T-cell (primary cell): Measurements from ENCODE around the gene REN. TPM values are rescaled to one million over a fixed set of nuclear protein-coding genes. Genes with fewer than 3 reads are reported as not detected.

ENCODE experiments used
- ATAC-seq, 4 experiments: fragments of 200-7000 bp in 3 of 4; fragments of 150-1000 bp in 1 of 4; cut with Tn5 transposase; replicated peaks in 1 of 4; 1 replicate in 3 of 4; 2 replicates in 1 of 4; pipeline ENCODE4 v1.10.0; 2021; ENCODE audit warnings: moderate library complexity in 3 of 4, mild to moderate bottlenecking in 2 of 4, moderate number of reproducible peaks in 1 of 4
- CTCF ChIA-PET, 2 donors: fragments of 300-600 bp; sonication (Branson Sonifier 250); formaldehyde crosslinking; loops; one replicate each; lab custom pipeline; 2022; ENCODE audit warnings: antibody characterized with exemption in 2 of 2; lab: Charles Lee
- POLR2A ChIA-PET, 2 donors: fragments of 300-600 bp; sonication (Branson Sonifier 250); formaldehyde crosslinking; loops; one replicate each; lab custom pipeline; 2022; ENCODE audit warnings: antibody characterized with exemption in 2 of 2; lab: Charles Lee
- DNase-seq, 35 experiments: peaks; one replicate each; pipeline versions ENCODE4 v3.0.0 to v3.0.0-alpha.2; 2013 to 2023
- H3K27ac ChIP-seq: one replicate; pipeline ENCODE4 v1.5.1; 2013; ENCODE audit warnings: low read length
- H3K27me3 ChIP-seq, 2 experiments: replicated peaks in 1 of 2; 1 replicate in 1 of 2; 2 replicates in 1 of 2; pipeline versions ENCODE4 v1.6.1 to v1.7.0; 2013; ENCODE audit warnings: low read length in 1 of 2, mixed read lengths in 1 of 2; ENCODE audit not compliant: control insufficient read depth in 2 of 2, insufficient read depth in 2 of 2; ENCODE audit errors: extremely low read depth in 1 of 2
- H3K36me3 ChIP-seq, 2 donors: 1 replicate in 1 of 2; 2 replicates in 1 of 2; pipeline versions ENCODE4 v1.6.1 to v1.7.0; 2013; ENCODE audit warnings: low read length in 1 of 2; ENCODE audit not compliant: control insufficient read depth in 2 of 2, insufficient read depth in 1 of 2; ENCODE audit errors: extremely low read depth in 1 of 2
- H3K4me1 ChIP-seq, 2 experiments: 1 replicate in 1 of 2; 2 replicates in 1 of 2; pipeline versions ENCODE4 v1.6.1 to v1.7.0; 2013; ENCODE audit warnings: low read length in 2 of 2, mixed read lengths in 1 of 2; ENCODE audit not compliant: insufficient read depth in 2 of 2, control insufficient read depth in 1 of 2; ENCODE audit errors: extremely low read depth in 1 of 2
- H3K4me3 ChIP-seq, 2 donors: 1 replicate in 1 of 2; 2 replicates in 1 of 2; pipeline versions ENCODE4 v1.5.1 to v1.7.0; 2013; ENCODE audit warnings: mild to moderate bottlenecking in 2 of 2, low read length in 1 of 2, moderate library complexity in 1 of 2; ENCODE audit not compliant: control insufficient read depth in 1 of 2; ENCODE audit errors: extremely low read depth in 1 of 2
- H3K9me3 ChIP-seq: 2 replicates; pipeline ENCODE4 v1.7.0; 2013
- H3K27ac Mint-ChIP-seq, 2 donors: one replicate each; pipeline ENCODE4 v1.8.0; 2020 to 2021; ENCODE audit warnings: mild to moderate bottlenecking in 2 of 2, mixed read lengths in 2 of 2
- H3K27me3 Mint-ChIP-seq, 2 donors: one replicate each; pipeline ENCODE4 v1.8.0; 2021 to 2022; ENCODE audit warnings: mixed read lengths in 2 of 2
- H3K36me3 Mint-ChIP-seq: one replicate; pipeline ENCODE4 v1.8.0; 2021; ENCODE audit warnings: mixed read lengths
- H3K4me1 Mint-ChIP-seq, 3 donors: one replicate each; pipeline ENCODE4 v1.8.0; 2020 to 2022; ENCODE audit warnings: mixed read lengths in 3 of 3, mild to moderate bottlenecking in 1 of 3
- H3K4me3 Mint-ChIP-seq, 3 donors: one replicate each; pipeline ENCODE4 v1.8.0; 2020 to 2022; ENCODE audit warnings: mild to moderate bottlenecking in 3 of 3, mixed read lengths in 3 of 3, moderate library complexity in 3 of 3
- H3K9me3 Mint-ChIP-seq, 3 donors: one replicate each; pipeline ENCODE4 v1.8.0; 2020 to 2022; ENCODE audit warnings: mixed read lengths in 3 of 3
- WGBS: methylation state at CpG from one replicate; pipeline ENCODE4 v1.1.5; 2013; ENCODE audit warnings: missing lambda C conversion rate; ENCODE audit not compliant: insufficient coverage; 5-methylcytosine and 5-hydroxymethylcytosine counted together
- total RNA-seq, 35 experiments: library from RNA in 6 of 35; stranded (reverse) in 6 of 35; fragments of 120-200 nt in 1 of 35; gene quantifications; one replicate each; pipeline versions ENCODE4 v1.2.1 to v1.2.4 and lab custom pipeline; 2013 to 2026

The REN gene
- total RNA-seq, 5 donors from 2014 or later (not counting 1 experiment from before 2014, with no cell fraction given) = not detected

DNA sequence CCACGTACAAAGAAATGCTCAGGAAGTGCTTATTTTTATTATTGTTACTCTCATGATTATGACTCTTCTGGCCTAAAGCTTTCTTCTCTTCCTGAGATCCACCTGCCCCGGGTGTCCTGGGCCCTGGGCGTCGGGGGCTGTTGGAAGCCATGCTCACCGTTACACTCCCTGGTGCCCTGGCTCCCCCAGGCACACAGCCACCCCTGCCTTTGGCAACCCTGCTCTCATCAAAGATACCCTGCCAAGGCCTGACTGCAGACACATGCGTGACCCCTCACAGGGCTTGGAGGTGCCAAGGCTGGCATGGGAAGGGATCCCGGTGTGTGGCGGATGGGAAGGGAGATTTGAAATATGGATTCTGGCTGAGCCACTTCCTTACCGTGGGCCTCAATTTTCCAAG, 33.4 kb upstream of the REN start:
- Histone ChIP-seq H3K9me3 (no peaks in the 10 kb centered on the region), H3K36me3 (no peaks in the 10 kb centered on the region), H3K27me3 (peaks cover 0 to 51% of the 10 kb centered on the region in 2 experiments), H3K27ac (no peak overlapping the region), H3K4me3 (no peak overlapping the region), H3K4me1 (peaks cover 0 to 4% of the 10 kb centered on the region in 2 experiments)
- POLR2A ChIA-PET = no interaction called here
- Mint-ChIP-seq H3K36me3 (no peaks in the 10 kb centered on the region), H3K27ac (no peak overlapping the region), H3K4me1 (peaks cover 1 to 7% (median 5%) of the 10 kb centered on the region in 3 donors), H3K27me3 (peaks cover 21 to 34% of the 10 kb centered on the region in 2 donors), H3K4me3 (no peak overlapping the region), H3K9me3 (no peaks in the 10 kb centered on the region)
- 79% methylated on average over 8 of the region's 9 CpGs for WGBS
- no peak for ATAC-seq
- no peak for DNase-seq
- CTCF ChIA-PET = no interaction called here

DNA sequence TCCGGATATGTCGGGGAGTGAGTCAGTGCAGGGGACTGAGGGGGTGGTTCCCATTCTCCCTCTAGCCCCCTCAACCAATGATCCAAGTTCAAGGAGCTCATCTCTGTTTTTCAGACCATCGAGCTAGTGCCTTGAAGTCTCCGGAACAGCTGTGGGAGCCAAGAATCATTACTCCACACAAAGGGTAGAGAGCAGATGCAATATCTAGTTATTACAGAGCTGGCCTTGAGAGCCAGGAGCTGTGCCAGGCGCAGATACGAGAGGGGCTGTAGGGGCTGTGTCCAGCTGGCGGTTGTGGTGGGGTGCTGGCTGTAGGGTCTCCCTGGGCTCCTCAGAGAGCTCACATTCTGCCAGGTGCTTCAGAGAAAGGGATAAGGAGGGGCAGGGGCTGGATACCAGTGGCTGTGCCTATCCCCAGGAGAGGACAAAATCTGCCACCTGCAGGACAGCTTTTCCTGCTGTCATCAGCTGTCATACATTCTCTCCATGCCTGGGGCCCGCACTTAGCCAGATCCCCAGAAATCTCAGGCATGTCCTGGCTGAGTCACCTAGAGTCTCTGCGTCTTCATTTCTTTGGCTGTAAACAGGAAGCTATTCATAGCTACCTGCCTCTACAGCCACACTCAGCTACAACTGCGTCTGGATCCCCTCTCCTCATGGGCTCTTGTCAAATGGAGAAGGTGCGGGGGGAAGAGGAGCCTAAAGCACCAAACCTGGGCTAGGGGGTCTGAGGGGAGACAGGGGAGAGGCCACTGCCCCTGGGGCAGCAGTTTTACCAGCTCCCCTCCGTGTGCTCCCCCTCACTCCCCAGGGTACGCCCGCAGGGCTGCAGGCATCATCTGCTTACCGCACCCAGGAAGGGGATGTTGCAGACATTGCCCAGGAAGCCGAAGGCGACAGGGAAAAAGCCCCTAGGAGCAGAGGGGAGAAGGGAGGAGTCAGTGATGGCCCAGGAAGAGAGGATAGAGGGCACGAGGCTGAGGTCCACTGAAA, 32.5 kb upstream of the REN start:
- Histone ChIP-seq H3K27me3 (peaks cover 0 to 53% of the 10 kb centered on the region in 2 experiments), H3K4me3 (no peak overlapping the region), H3K9me3 (no peaks in the 10 kb centered on the region), H3K27ac (no peak overlapping the region), H3K36me3 (no peaks in the 10 kb centered on the region), H3K4me1 (peaks cover 0 to 6% of the 10 kb centered on the region in 2 experiments)
- H3K27ac Mint-ChIP-seq = peak overlapping the region in 1 of 2 donors; percentile 31
- H3K27me3 Mint-ChIP-seq = peaks cover 13 to 29% of the 10 kb centered on the region in 2 donors
- ATAC-seq (peak in 3 of 4 experiments; percentile 34 to 62 (median 53)), DNase-seq (no peak)
- no peaks in the 10 kb centered on the region for H3K9me3 Mint-ChIP-seq
- no peak overlapping the region for H3K4me3 Mint-ChIP-seq
- POLR2A ChIA-PET = no interaction called here
- WGBS = 79% methylated on average over 7 of the region's 18 CpGs
- H3K36me3 Mint-ChIP-seq = no peaks in the 10 kb centered on the region
- H3K4me1 Mint-ChIP-seq = peaks cover 5 to 11% (median 10%) of the 10 kb centered on the region in 3 donors
- CTCF ChIA-PET = interaction anchor here in 1 of 2 donors (1.3 to 1.7 kb wide), 2 partner anchors 8 to 10 kb away, joined by 4 to 6 read pairs; no protein-coding TSS in a partner anchor

DNA sequence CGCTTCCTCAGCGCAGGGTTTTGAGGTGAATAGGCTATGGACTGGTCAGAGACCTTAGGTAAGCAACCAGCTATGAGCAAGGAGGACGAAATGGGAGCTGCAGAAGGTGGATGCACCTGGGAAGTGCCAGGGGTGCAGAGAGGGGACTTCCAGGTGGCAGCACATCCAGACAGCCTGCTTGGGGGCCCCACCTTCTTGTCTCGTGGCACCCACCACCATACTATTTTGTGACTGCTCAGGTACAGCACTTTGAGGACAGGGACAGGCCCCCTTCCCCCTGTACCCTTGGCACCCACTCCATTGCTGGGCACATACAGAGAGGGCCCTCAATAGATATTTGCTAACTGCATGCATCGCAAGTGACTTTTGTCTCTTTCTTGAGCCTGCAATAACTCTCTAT, 30.9 kb upstream of the REN start:
- Histone ChIP-seq H3K9me3 (no peaks in the 10 kb centered on the region), H3K27ac (no peak overlapping the region), H3K4me3 (no peak overlapping the region), H3K27me3 (peaks cover 0 to 48% of the 10 kb centered on the region in 2 experiments), H3K36me3 (no peaks in the 10 kb centered on the region), H3K4me1 (peaks cover 0 to 6% of the 10 kb centered on the region in 2 experiments)
- ChIA-PET CTCF (interaction anchor here in 1 of 2 donors (0.7 kb wide), 1 partner anchor 706 kb away, joined by 3 read pairs; no protein-coding TSS in a partner anchor), POLR2A (no interaction called here)
- H3K4me1 Mint-ChIP-seq = peaks cover 5 to 11% (median 10%) of the 10 kb centered on the region in 3 donors
- peaks cover under 1 to 28% of the 10 kb centered on the region in 2 donors for H3K27me3 Mint-ChIP-seq
- 46% methylated on average over 3 of the region's 5 CpGs for WGBS
- H3K36me3 Mint-ChIP-seq = no peaks in the 10 kb centered on the region
- H3K4me3 Mint-ChIP-seq = no peak overlapping the region
- no peak for ATAC-seq
- no peak for DNase-seq
- H3K27ac Mint-ChIP-seq = no peak overlapping the region
- H3K9me3 Mint-ChIP-seq = no peaks in the 10 kb centered on the region

DNA sequence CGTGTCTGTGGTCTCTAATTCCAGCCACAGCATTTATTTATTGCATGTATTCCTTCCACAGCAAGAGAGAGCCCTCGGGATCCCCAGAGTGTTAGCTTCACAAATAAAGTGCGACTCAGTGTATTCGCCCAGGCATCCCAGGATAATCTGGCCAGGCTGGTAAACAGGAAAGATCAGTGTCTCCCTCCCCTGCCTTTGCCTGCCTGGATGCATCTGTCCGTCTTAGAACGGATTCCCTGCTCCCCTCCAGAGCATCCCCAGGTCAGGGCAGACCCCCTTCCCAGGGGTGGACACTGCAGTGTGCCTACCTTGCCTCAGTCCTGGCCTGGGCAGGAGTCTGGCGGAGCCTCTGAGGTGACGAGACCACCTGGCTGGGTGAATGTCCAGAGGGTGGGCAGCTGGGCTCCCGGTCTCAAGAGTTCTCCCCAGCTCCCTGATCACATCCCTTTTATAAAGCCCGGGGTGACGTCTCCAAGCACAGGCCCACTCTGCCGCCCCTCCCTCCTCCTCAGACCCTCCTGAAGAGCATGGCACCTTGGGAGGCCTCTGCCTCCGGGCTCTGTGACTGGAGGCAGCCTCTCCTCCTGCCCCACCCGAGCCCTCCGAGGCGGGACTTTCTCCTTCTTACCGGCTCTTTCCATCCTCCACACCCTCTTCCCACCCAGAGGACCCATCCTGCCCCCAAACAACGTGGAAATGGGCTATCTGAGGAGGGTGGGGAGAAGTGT, 30.1 kb upstream of the REN start, which contains the start of gene KISS1:
Gene KISS1 (minus strand): TSS at position 424 of the 728 bp plus-strand sequence. CDS start 3,615 bp downstream, outside the sequence.
- DNase-seq (no peak), ATAC-seq (no peak)
- H3K27ac ChIP-seq = no peak within 1 kb of the TSS
- H3K4me1 ChIP-seq = peaks cover 0 to 6% of the 10 kb centered on the region in 2 experiments
- CTCF ChIA-PET = no interaction called here
- H3K27me3 ChIP-seq = peaks cover 0 to 47% of the 10 kb centered on the region in 2 experiments
- Mint-ChIP-seq H3K27me3 (peaks cover 0 to 35% of the 10 kb centered on the region in 2 donors), H3K36me3 (no peaks in the 10 kb centered on the region), H3K4me1 (peaks cover 5 to 11% (median 10%) of the 10 kb centered on the region in 3 donors), H3K27ac (no peak within 1 kb of the TSS), H3K4me3 (no peak within 1 kb of the TSS), H3K9me3 (no peaks in the 10 kb centered on the region)
- 88% methylated on average over 11 of the region's 18 CpGs for whole genome bisulfite sequencing
- POLR2A ChIA-PET = no interaction called here
- no peaks in the 10 kb centered on the region for H3K36me3 ChIP-seq
- H3K4me3 ChIP-seq = peak within 1 kb of the TSS in 1 of 2 donors; percentile 11
- H3K9me3 ChIP-seq = no peaks in the 10 kb centered on the region

DNA sequence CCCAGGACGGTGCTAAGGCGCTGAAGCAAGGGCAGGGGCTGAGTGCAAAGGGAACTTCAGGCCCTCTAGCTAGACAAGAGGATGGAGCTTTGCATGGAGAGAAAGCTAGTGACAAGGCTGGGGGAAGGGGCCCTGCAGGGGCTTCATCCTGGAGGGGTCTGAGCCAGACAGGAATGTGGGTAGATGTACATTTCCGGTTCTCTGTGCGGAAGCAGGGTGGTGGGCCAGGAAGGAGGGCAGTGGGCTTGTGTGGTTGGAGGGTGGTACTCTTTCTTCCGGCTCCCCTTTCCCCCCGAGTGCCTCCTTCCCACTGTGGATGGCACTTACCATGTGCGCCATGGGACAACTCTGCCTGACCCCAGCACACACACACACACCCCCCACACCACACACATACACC, 28.6 kb upstream of the REN start:
- no peaks in the 10 kb centered on the region for H3K9me3 Mint-ChIP-seq
- H3K4me1 Mint-ChIP-seq = peaks cover 11 to 20% (median 15%) of the 10 kb centered on the region in 3 donors
- Histone ChIP-seq H3K27ac (no peak overlapping the region), H3K36me3 (no peaks in the 10 kb centered on the region), H3K27me3 (peaks cover 0 to 55% of the 10 kb centered on the region in 2 experiments), H3K4me3 (no peak overlapping the region), H3K9me3 (no peaks in the 10 kb centered on the region), H3K4me1 (peaks cover 0 to 11% of the 10 kb centered on the region in 2 experiments)
- H3K27me3 Mint-ChIP-seq = peaks cover 5 to 39% of the 10 kb centered on the region in 2 donors
- 61% methylated on average over 2 of the region's 7 CpGs for WGBS
- DNase-seq (no peak), ATAC-seq (no peak)
- CTCF ChIA-PET = no interaction called here
- H3K27ac Mint-ChIP-seq = no peak overlapping the region
- no peaks in the 10 kb centered on the region for H3K36me3 Mint-ChIP-seq
- POLR2A ChIA-PET = no interaction called here
- H3K4me3 Mint-ChIP-seq = no peak overlapping the region

DNA sequence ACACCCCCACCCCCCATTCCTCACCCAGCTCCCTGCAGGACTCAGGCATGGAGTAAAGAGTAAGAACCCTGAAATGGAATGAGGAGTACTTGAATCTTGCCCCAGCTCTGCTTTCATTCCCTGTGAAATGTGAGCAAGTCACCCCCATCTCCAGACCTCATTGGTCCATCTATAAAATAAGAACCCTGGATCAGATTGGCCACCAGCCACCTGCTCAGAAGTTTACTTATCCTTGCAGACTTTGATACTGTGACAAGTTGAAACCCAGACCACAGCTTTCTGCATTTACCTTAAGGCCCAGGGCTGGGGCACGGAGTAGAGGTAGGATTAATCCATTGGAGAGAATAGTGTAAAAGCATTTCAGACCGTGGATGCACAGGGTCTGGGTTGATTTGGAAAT, 27.9 kb upstream of the REN start:
- Mint-ChIP-seq H3K4me1 (peaks cover 15 to 26% (median 15%) of the 10 kb centered on the region in 3 donors), H3K27me3 (peaks cover 11 to 46% of the 10 kb centered on the region in 2 donors), H3K4me3 (no peak overlapping the region), H3K9me3 (no peaks in the 10 kb centered on the region), H3K36me3 (no peaks in the 10 kb centered on the region), H3K27ac (no peak overlapping the region)
- Histone ChIP-seq H3K4me1 (peaks cover 0 to 18% of the 10 kb centered on the region in 2 experiments), H3K36me3 (no peaks in the 10 kb centered on the region), H3K27ac (no peak overlapping the region), H3K9me3 (no peaks in the 10 kb centered on the region), H3K27me3 (peaks cover 0 to 58% of the 10 kb centered on the region in 2 experiments), H3K4me3 (no peak overlapping the region)
- DNase-seq (no peak), ATAC-seq (no peak)
- CTCF ChIA-PET = no interaction called here
- 67% methylated on average over 2 of the region's 2 CpGs for WGBS
- POLR2A ChIA-PET = no interaction called here
